SH-SY5Y (cell line): ENCODE measurements around the gene SYTL2.

Experiments used
- GATA2 ChIP-seq: IDR thresholded peaks from 2 replicates; pipeline ENCODE4 v1.6.1; 2011; ENCODE audit warnings: mild to moderate bottlenecking, low read depth, low read length
- GATA3 ChIP-seq: IDR thresholded peaks from 2 replicates; pipeline ENCODE4 v1.6.1; 2011; ENCODE audit warnings: low read depth, mild to moderate bottlenecking, low read length, moderate library complexity

Gene SYTL2

GRCh38 chr11:85656777-85657176 is 154.2 kb downstream of the SYTL2 start:
- TF ChIP-seq GATA2 (no peak), GATA3 (no peak)

GRCh38 chr11:85652786-85653447 is 158.0 kb downstream of the SYTL2 start:
- TF ChIP-seq GATA2 (no peak), GATA3 (no peak)

DNA sequence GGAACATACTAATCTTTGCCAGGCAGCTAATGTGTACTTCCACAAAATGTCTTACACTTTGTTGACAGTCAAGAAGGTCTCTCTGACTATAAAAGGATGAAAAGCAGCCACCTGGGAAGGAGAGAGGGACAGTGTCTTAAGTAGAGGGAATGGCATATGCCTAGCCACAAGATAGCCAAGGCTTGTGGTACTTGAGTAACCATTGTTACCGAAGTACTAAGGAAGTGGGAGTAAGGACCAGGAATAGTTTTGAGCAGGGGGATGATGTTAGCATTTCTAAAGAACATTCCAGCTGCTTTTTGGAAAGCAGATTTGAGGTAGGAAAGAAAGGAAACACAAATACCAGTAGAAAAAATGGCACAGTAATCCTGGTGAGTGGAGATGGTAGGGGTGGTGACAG is 159.8 kb downstream of the SYTL2 start:
- TF ChIP-seq GATA2 = no peak
- TF ChIP-seq GATA3 = no peak

DNA sequence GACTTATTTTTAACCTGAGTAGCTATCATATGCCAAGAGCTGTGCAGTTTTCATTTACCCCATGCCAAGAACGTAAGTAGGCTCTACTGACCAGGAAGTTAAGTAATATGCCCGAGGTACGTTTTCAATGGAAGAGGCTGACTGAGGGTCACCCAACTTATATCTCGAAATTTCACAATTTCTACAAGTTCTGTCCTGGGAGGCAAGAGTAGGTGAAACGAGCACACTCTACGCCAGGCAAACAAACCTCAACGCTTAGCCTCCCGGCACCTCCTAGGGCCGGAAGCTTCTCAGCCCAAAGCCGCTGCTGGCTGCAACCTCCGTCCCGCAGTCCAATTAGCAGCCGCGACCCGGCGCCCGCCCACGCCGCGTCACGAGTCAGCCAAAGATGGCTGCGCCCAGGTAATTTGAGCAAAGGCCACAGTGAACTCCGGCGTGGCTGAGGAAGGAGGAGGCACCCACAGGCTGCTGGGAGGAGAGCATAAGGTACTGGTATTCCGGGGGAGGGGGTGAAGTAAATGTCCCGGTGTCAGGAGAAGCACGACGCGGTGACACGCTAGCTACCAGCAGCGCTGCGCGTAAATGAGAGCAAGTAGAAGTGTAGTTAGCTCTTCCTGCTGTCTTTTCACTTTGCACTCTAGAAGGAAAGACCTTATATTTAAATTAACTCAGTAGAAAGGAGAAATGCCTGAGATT is 163.2 kb downstream of the SYTL2 start, which contains the start of gene TMEM126A:
Gene TMEM126A, plus strand, starts transcription at position 364 of the 696 bp plus-strand sequence. CDS start 2,289 bp downstream, outside the sequence.
- no peak for TF ChIP-seq GATA3
- TF ChIP-seq GATA2 = no peak

DNA sequence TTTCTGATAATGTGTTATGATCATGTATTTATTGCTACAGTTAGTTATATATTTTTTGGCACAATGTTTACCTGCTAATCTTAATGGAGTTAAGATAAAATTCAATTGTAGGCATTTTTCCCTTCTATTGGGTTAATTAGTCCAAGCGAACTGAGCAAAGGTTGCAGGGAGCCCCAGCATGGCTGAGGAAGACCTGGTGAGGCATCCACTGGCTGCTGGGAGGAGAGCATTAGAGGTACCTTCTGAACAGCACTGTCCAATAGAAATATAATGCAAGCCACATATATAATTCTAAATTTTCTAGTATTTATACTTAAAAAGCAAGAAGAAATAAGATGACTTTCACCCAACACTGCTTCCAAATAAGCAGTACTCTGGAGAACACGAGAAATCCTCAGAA is 163.9 kb downstream of the SYTL2 start:
- TF ChIP-seq GATA2 = no peak
